GM18868 (cell line): ENCODE measurements around the gene VMP1.

Source experiments
- ATAC-seq: cut with Tn5 transposase; IDR thresholded peaks from one replicate; pipeline ENCODE4 v1.9.1; 2021; ENCODE audit warnings: mild to moderate bottlenecking, moderate library complexity; ENCODE audit not compliant: unreplicated experiment

The VMP1 gene

DNA sequence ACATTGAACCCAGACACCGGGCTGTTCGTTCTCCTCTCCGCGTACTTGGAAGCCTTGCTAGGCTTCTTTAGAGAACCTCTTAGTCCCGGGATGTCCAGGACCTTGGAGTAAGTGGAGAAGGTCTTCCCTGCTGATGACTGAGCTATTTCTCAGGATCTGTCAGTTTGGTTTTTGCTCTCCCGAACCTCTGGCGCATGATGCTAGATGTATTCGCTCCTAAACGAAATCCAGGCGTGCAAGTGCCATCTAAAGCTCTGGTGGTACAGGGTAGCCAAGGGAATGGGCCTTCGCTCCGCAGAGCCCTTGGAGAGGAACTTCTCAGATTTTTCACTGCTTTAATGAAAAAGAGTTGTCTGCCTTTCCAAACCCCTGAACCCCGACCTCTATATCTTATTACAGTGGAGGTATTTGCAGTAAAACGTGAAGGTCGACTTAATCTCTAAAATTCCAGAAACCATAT, 547 bp downstream of the VMP1 start:
- ATAC-seq, result no peak

DNA sequence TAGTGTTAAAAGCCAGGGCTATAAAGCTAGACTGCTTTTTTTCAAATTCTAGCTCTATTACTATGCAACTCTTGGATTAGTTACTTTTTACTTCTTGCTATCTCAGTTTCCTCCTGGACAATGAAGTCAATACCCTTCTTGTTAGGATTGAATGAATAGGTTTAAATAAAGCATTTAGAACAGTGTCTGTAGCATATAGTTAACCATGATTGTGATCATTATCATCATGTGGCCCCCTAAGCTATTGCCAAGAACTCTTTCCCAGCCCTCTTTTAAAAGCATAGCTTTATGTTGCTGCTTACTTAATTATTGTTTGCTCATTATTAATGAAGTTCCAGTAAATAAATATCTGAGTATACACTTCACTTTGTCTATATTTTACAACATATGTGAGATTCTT, 4.5 kb downstream of the VMP1 start:
- ATAC-seq, result no peak

- ATAC-seq, result no peak
Measured at GRCh38 chr17:59712862-59713261, 5.4 kb downstream of the VMP1 start.

DNA sequence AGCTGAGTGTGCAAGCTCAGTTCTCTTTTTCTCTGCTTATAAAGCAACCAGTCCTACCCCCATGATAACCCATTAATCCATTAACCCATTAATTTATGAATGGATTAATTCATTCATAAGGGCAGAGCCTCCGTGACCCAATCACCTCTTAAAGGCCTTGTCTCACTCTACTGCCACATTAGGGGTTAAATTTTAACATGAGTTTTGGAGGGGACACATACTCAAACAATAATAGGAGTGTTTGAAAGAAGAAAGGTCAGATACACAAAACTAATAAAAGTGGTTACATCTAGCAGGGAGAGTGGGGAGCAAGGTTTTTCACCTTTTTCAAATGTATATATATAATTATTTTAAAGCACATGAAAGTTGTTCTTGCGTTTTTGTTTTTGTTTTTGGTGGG, 6.8 kb downstream of the VMP1 start:
- ATAC-seq, result no peak

- no peak for ATAC-seq
Measured at GRCh38 chr17:59716427-59716826, 9.0 kb downstream of the VMP1 start.

- no peak for ATAC-seq
Measured at GRCh38 chr17:59719526-59719925, 12.1 kb downstream of the VMP1 start.

DNA sequence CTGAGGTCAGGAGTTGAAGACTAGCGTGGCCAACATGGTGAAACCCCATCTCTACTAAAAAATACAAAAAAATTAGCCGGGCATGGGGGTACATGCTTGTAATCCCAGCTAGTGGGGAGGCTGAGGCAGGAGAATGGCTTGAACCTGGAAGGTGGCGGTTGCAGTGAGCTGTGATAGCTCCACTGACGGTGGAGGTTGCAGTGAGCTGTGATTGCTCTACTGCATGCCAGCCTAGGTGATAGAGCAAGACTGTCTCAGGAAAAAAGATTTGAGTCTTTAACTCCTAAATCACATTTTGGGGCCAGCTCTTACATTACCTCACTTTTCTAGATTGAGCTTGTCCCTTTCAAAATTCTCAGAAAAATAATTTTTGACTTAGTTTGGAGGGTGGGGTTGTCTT, 15.2 kb downstream of the VMP1 start:
- ATAC-seq, result no peak

- ATAC-seq, result no peak
Measured at GRCh38 chr17:59723041-59723440, 15.6 kb downstream of the VMP1 start.

DNA sequence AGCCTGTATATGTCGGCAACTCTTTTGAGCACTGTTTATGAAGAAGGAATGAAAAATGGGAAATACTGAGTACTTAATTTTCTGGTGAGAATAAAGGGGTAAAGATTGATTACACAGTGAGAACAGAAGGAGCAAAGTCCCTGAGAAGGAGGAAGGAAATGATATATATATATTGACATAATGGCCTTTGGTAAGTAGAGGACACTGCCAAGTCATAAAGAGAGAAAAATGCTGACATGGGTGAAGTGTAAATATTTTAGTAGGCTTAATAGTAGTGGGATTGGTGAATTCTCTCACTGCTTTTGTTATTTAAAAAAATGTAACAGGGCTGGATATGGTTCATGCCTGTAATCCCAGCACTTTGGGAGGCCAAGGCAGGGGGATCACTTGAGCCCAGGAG, 16.2 kb downstream of the VMP1 start:
- no peak for ATAC-seq

DNA sequence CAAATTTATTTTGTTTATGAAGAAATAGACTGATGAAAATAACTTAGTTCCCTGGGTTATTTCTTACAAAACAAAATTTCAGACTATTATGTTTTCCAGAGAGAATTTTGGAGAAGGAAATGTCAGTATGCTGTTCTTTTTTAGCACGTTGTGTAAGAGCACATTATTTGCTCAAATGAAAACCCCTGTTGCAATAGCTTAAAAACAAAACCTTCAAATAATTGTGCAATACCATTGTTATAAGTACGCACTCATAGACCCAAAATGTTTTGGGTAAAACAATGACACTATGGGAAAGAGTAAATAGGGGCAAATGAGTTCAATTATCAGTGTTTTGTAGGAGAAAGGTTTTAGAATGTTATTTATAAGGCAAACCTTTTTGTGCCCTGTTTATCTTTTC, 18.2 kb downstream of the VMP1 start:
- ATAC-seq, result no peak

GRCh38 chr17:59727817-59728533, 20.5 kb downstream of the VMP1 start:
- no peak for ATAC-seq

GRCh38 chr17:59730268-59730834, 22.9 kb downstream of the VMP1 start:
- no peak for ATAC-seq

DNA sequence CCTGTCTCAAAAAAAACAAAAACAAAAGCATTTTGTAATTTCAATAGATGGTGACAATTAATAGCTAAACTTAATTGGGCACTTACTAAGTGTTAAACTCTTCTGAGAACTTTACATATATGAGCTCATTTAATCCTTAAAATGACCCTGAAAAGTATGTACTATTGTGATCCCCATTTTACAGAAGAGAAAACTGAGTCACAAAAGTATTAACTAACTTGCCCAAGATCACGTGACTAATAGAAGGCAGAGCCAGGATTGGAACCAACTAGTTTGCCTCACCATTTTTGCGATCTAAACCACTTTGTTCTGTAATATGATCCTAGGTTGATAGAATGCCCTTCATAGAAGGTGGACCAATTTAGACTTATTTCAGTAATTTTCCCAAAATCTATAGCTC, 26.2 kb downstream of the VMP1 start:
- ATAC-seq, result no peak

- no peak for ATAC-seq
Measured at GRCh38 chr17:59734226-59734625, 26.8 kb downstream of the VMP1 start.

GRCh38 chr17:59737324-59737723, 29.9 kb downstream of the VMP1 start:
- no peak for ATAC-seq

DNA sequence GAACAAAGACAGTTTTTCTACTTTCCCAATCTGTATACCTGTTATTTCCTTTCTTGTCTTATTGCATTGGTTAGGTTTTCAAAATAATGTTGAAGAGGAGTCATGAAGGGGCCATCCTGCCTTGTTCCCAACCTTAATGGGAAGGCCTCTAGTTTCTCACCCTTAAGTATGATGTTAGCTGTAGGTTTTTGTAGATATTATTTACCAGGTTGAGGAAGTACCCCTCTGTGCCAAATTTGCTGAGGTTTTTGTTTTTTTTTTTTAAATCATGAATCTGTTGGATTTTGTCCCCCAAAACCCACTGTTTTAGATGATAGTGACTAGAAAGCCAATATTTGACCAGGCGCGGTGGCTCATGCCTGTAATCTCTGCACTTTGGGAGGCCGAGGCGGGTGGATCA, 36.4 kb downstream of the VMP1 start:
- ATAC-seq, result no peak

DNA sequence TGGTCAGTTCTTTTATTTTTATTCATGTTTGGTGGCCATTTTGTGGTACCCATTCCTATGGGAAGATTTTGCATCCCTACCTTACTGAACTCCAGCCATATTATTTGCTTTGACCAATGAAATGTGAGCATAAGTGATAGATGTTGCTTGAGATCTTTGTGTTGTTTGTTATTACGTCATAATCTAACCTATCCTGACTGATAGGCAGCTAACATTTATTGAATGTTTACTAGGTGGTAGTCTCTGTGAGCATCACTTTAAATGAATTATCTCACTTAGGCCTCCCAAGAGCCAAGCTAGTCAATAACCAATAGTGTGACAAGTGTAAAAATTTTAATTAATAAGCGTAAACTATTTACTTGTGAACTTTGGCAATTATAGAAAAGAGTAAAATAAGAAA, 37.6 kb downstream of the VMP1 start:
- ATAC-seq, result no peak

DNA sequence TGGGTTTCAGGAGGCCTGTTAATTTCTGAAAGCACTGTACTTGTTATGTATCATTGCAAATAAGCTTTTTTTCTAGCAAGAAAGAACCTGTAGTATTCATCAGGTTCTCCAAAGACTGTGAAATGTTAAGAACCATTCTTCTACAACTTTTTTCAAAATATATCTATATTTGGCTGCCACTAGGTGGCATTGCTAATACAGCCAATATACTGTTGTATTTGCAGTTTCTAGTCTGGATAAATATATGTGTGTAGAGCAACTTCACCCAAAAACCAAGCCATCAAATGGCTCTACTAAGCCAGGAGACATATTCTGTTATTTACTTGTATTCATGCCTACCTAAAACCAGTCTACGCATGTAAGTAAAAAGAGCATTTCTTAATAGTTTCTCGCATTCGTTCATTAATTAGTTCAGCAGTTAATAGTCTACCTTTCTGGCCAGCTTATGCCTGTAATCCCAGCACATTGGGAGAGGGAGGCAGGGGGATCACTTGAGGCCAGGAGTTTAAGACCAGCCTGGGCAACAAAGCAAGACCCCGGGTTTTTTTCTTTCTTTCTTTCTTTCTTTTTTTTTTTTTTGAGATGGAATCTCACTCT, 39.5 kb downstream of the VMP1 start:
- no peak for ATAC-seq

DNA sequence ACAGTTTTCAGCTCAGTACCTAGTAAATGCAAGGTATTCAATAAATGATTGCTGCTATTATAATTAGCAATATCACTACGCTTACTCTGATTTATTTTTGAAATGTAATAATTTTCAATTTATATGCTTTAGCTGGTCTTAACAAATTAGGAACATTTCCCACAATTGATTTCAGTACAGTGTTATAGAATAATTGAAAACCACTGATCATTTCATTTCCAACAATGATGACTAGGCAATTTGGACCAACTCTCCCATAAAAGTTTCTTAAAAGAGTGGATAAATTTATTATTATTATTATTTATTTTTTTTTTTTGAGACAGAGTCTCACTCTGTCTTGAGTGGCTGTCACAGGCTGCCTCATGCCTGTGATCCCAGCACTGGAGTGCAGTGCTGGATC, 41.1 kb downstream of the VMP1 start:
- ATAC-seq, result no peak

DNA sequence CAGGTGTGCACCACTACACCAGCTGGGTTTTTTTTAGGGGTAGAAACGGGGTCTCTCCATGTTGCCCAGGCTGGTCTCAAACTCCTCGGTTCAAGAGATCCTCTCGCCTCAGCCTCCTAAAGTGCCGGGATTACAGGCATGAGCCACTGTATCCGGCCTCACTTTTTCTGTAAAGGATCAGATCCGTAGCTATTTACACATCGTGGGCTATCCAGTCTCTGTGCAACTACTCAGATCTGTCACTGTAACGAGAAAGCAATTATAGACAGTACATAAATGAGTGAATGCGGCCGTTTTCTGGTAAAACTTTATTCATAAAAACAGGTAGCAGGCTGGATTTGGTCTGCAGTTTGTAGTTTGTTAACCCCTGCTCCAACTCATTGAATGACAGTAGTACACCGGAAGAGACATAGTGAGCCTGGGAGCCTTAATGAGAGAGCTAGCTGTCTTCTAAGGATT, 44.5 kb downstream of the VMP1 start:
- ATAC-seq, result no peak

- ATAC-seq, result no peak
Measured at GRCh38 chr17:59752446-59752845, 45.0 kb downstream of the VMP1 start.

GRCh38 chr17:59752922-59753321, 45.5 kb downstream of the VMP1 start:
- ATAC-seq, result no peak
